IMR-90 (cell line): ENCODE results near the gene COX4I1. TPM values are rescaled to one million over a fixed set of nuclear protein-coding genes. Genes with fewer than 3 reads are reported as not detected.

Experiments used
- ATAC-seq: fragments of 200-7000 bp; cut with Tn5 transposase; 2 replicates; pipeline ENCODE4 v1.9.1; 2020; ENCODE audit warnings: low read depth, mild to moderate bottlenecking, moderate library complexity
- BruUV-seq: library from RNA; stranded (reverse); fragments of 400-500 nt; replicated peaks from 2 replicates; lab custom pipeline; 2021; lab: Mats Ljungman, UMichigan
- CTCF ChIA-PET: fragments of 300-600 bp; formaldehyde crosslinking; extraction: SDS; loops from one replicate; lab custom pipeline; 2021; ENCODE audit warnings: antibody characterized with exemption; lab: Yijun Ruan, JAX
- POLR2A ChIA-PET: fragments of 300-600 bp; sonication (Branson Sonifier 250); formaldehyde crosslinking; loops from one replicate; lab custom pipeline; 2022; ENCODE audit warnings: antibody characterized with exemption; ENCODE audit not compliant: unreplicated experiment; lab: Charles Lee
- DNase-seq: peaks from one replicate; pipeline ENCODE4 v3.0.0; 2013
- H2AFZ ChIP-seq: replicated peaks from 2 replicates; pipeline ENCODE3; 2013; ENCODE audit warnings: low read length, mild to moderate bottlenecking; ENCODE audit not compliant: poor library complexity
- H2AK5ac ChIP-seq: 2 replicates; pipeline ENCODE4 v1.6.1; 2013; ENCODE audit warnings: low read depth, low read length, inconsistent platforms
- H2AK9ac ChIP-seq: replicated peaks from 2 replicates; pipeline ENCODE3; 2013; ENCODE audit warnings: mild to moderate bottlenecking, low read depth, low read length, moderate library complexity; ENCODE audit not compliant: poor library complexity
- H2BK120ac ChIP-seq: 2 replicates; pipeline ENCODE4 v1.6.1; 2013; ENCODE audit warnings: low read depth, low read length, inconsistent platforms
- H2BK15ac ChIP-seq: 3 replicates; pipeline ENCODE4 v1.6.1; 2013; ENCODE audit warnings: low read depth, low read length, inconsistent platforms
- H2BK20ac ChIP-seq: 2 replicates; pipeline ENCODE4 v1.6.1; 2013; ENCODE audit warnings: low read depth, mild to moderate bottlenecking, inconsistent platforms, low read length, moderate library complexity
- H2BK5ac ChIP-seq: 2 replicates; pipeline ENCODE4 v1.6.1; 2013; ENCODE audit warnings: mild to moderate bottlenecking, low read depth, low read length, inconsistent platforms; ENCODE audit not compliant: poor library complexity, severe bottlenecking
- H3K14ac ChIP-seq: replicated peaks from 2 replicates; pipeline ENCODE4 v1.6.1; 2013; ENCODE audit warnings: low read depth, low read length, inconsistent platforms
- H3K18ac ChIP-seq: 2 replicates; pipeline ENCODE4 v1.6.1; 2013; ENCODE audit warnings: low read depth, low read length, control low read depth
- H3K23ac ChIP-seq: 2 replicates; pipeline ENCODE4 v1.6.1; 2013; ENCODE audit warnings: low read depth, low read length, inconsistent platforms
- H3K27ac ChIP-seq: 2 replicates; pipeline ENCODE4 v1.5.1; 2013; ENCODE audit warnings: mild to moderate bottlenecking, control low read depth, low read length; ENCODE audit not compliant: insufficient read depth
- H3K27me3 ChIP-seq: 2 replicates; pipeline ENCODE4 v1.6.1; 2013; ENCODE audit warnings: low read length; ENCODE audit not compliant: control insufficient read depth, insufficient read depth
- H3K36me3 ChIP-seq: 2 replicates; pipeline ENCODE4 v1.6.1; 2013; ENCODE audit warnings: low read length, mixed read lengths; ENCODE audit not compliant: control insufficient read depth, insufficient read depth
- H3K4ac ChIP-seq: 2 replicates; pipeline ENCODE4 v1.6.1; 2013; ENCODE audit warnings: low read depth, low read length, inconsistent platforms
- H3K4me1 ChIP-seq: 2 replicates; pipeline ENCODE4 v1.6.1; 2013; ENCODE audit warnings: low read length, mixed read lengths; ENCODE audit not compliant: control insufficient read depth, insufficient read depth
- H3K4me2 ChIP-seq: 2 replicates; pipeline ENCODE4 v1.6.1; 2013; ENCODE audit warnings: low read depth, mild to moderate bottlenecking, control low read depth, low read length, moderate library complexity
- H3K4me3 ChIP-seq: 2 replicates; pipeline ENCODE4 v1.5.1; 2013; ENCODE audit warnings: low read depth, mild to moderate bottlenecking, control low read depth, low read length, moderate library complexity; ENCODE audit not compliant: insufficient read depth
- H3K56ac ChIP-seq: 2 replicates; pipeline ENCODE4 v1.6.1; 2013; ENCODE audit warnings: low read length, inconsistent platforms; ENCODE audit not compliant: insufficient read depth; ENCODE audit errors: extremely low read depth
- H3K79me1 ChIP-seq, 2 experiments: 2 replicates each; pipeline ENCODE4 v1.6.1; 2013; ENCODE audit warnings: low read length in 2 of 2, inconsistent platforms in 1 of 2, low read depth in 1 of 2
- H3K9ac ChIP-seq: 2 replicates; pipeline ENCODE4 v1.6.1; 2013; ENCODE audit warnings: low read depth, low read length, control low read depth
- H3K9me1 ChIP-seq: 2 replicates; pipeline ENCODE4 v1.6.1; 2013; ENCODE audit warnings: low read length, inconsistent platforms; ENCODE audit not compliant: insufficient read depth
- H3K9me3 ChIP-seq: 2 replicates; pipeline ENCODE4 v1.6.1; 2013; ENCODE audit warnings: low read length; ENCODE audit not compliant: control insufficient read depth, insufficient read depth
- H4K20me1 ChIP-seq: 2 replicates; pipeline ENCODE4 v1.6.1; 2013; ENCODE audit warnings: low read length, inconsistent platforms; ENCODE audit not compliant: insufficient read depth
- H4K5ac ChIP-seq: 2 replicates; pipeline ENCODE4 v1.6.1; 2013; ENCODE audit warnings: mild to moderate bottlenecking, low read depth, low read length, control low read depth
- H4K8ac ChIP-seq, 2 experiments: 2 replicates each; pipeline ENCODE4 v1.6.1; 2013; ENCODE audit warnings: low read depth in 2 of 2, low read length in 2 of 2, control low read depth in 1 of 2, inconsistent platforms in 1 of 2
- H4K91ac ChIP-seq: 2 replicates; pipeline ENCODE4 v1.6.1; 2013; ENCODE audit warnings: low read depth, low read length, inconsistent platforms; ENCODE audit not compliant: insufficient read depth
- BHLHE40 ChIP-seq: fragments of 150-350 bp; IDR thresholded peaks from 2 replicates; pipeline ENCODE4 v1.6.1; 2016; ENCODE audit warnings: mild to moderate bottlenecking, low read depth, low read length
- CEBPB ChIP-seq: IDR thresholded peaks from 2 replicates; pipeline ENCODE4 v1.6.1; 2012; ENCODE audit warnings: low read depth, low read length, improper control_type of control experiment
- CHD1 ChIP-seq: IDR thresholded peaks from 2 replicates; pipeline ENCODE4 v1.6.1; 2012; ENCODE audit warnings: low read depth, low read length, improper control_type of control experiment
- ELK1 ChIP-seq: fragments of 150-350 bp; IDR thresholded peaks from 2 replicates; pipeline ENCODE4 v1.6.1; 2016; ENCODE audit warnings: low read depth, mild to moderate bottlenecking, low read length, moderate library complexity, borderline replicate concordance
- FOS ChIP-seq: fragments of 150-350 bp; IDR thresholded peaks from 2 replicates; pipeline ENCODE4 v1.6.1; 2016; ENCODE audit warnings: low read depth, low read length
- MXI1 ChIP-seq: IDR thresholded peaks from 2 replicates; pipeline ENCODE4 v1.6.1; 2012; ENCODE audit warnings: low read depth, mild to moderate bottlenecking, low read length, moderate library complexity, borderline replicate concordance
- POLR2A ChIP-seq: IDR thresholded peaks from 2 replicates; pipeline ENCODE4 v1.6.1; 2012; ENCODE audit warnings: mild to moderate bottlenecking, low read depth, low read length
- RCOR1 ChIP-seq: IDR thresholded peaks from 2 replicates; pipeline ENCODE4 v1.6.1; 2012; ENCODE audit warnings: mild to moderate bottlenecking, low read length, improper control_type of control experiment; ENCODE audit not compliant: insufficient replicate concordance
- RFX5 ChIP-seq: IDR thresholded peaks from 2 replicates; pipeline ENCODE4 v1.8.0; 2012; ENCODE audit warnings: low read depth, mild to moderate bottlenecking, low read length, moderate library complexity
- SMC3 ChIP-seq: fragments of 150-350 bp; IDR thresholded peaks from 2 replicates; pipeline ENCODE4 v1.6.1; 2016; ENCODE audit warnings: low read depth, mild to moderate bottlenecking, antibody characterized with exemption, low read length, moderate library complexity
- WGBS, 2 experiments: methylation state at CpG; one replicate each; pipeline versions ENCODE4 v1.1.5 to v1.1.7; 2013; ENCODE audit warnings: missing lambda C conversion rate in 2 of 2; ENCODE audit not compliant: insufficient read length in 1 of 2; ENCODE audit errors: extremely low coverage in 2 of 2; 5-methylcytosine and 5-hydroxymethylcytosine counted together
- dilution Hi-C: fragments of 300-500 bp; cut with HindIII; formaldehyde crosslinking; loops from one replicate; pipeline ENCODE4 v1.14.3; 2018; ENCODE audit warnings: low sequenced_read_pairs; ENCODE audit not compliant: unreplicated experiment
- in situ Hi-C: fragments of 300-500 bp; cut with MboI; formaldehyde crosslinking; loops from 3 replicates; pipeline ENCODE4 v1.14.3; 2019; ENCODE audit warnings: low sequenced_read_pairs, inconsistent platforms, mixed read lengths
- intact Hi-C: fragments of 100-400 bp; cut with micrococcal nuclease; formaldehyde crosslinking; loops from 2 replicates; pipeline ENCODE4 v1.10.0; 2022
- polyA plus RNA-seq, 3 experiments: library from polyadenylated mRNA; depleted of rRNA; stranded (reverse); fragments of >200 nt; gene quantifications; 2 replicates each; pipeline ENCODE4 v1.2.3, GENCODE V29; 2012; ENCODE audit warnings: low replicate concordance in 1 of 3
- total RNA-seq: library from RNA; depleted of rRNA; stranded (reverse); fragments of >200 nt; gene quantifications from 2 replicates; pipeline ENCODE4 v1.2.3, GENCODE V29; 2012

Gene COX4I1
- total and polyA plus RNA-seq, 2 of the 4 experiments (the other 2 are of a cell fraction): 397 to 700 TPM

GRCh38 chr16:85848986-85849385 lies 49.5 kb downstream of the COX4I1 start:
- H3K27me3 ChIP-seq: peaks cover 77% of the 10 kb centered on the region
- no peaks in the 10 kb centered on the region for H3K79me1 ChIP-seq
- no peaks in the 10 kb centered on the region; the same call in 1 of the 2 replicates for H3K4me1 ChIP-seq
- no peak overlapping the region for H3K4ac ChIP-seq
- H2BK20ac ChIP-seq: no peak overlapping the region
- H3K9ac ChIP-seq: no peak overlapping the region
- H2AK9ac ChIP-seq: no peak overlapping the region
- H3K4me3 ChIP-seq: no peak overlapping the region
- CTCF ChIA-PET: no interaction called here
- POLR2A ChIA-PET: no interaction called here
- H4K20me1 ChIP-seq: no peaks in the 10 kb centered on the region
- H3K9me1 ChIP-seq: no peaks in the 10 kb centered on the region
- intact Hi-C loops: no loop called here
- no peak overlapping the region for H4K91ac ChIP-seq
- H4K8ac ChIP-seq: no peak overlapping the region
- dilution Hi-C loops: no loop called here
- no TSS peak for BruUV-seq
- no peak overlapping the region for H3K27ac ChIP-seq
- WGBS, 2 experiments: 25% methylated on average over 2 of the region's 9 CpGs; no CpG with 5 or more reads in 1 of the 2 experiments
- H3K9me3 ChIP-seq: no peaks in the 10 kb centered on the region
- H2BK5ac ChIP-seq: no peak overlapping the region
- no peak overlapping the region for H3K14ac ChIP-seq
- H4K5ac ChIP-seq: no peak overlapping the region
- DNase-seq (no peak), ATAC-seq (no peak)
- in situ Hi-C loops: no loop called here
- H2AFZ ChIP-seq: no peak overlapping the region
- no peaks in the 10 kb centered on the region for H3K36me3 ChIP-seq
- H2BK120ac ChIP-seq: no peak overlapping the region
- no peak overlapping the region for H3K23ac ChIP-seq
- H2BK15ac ChIP-seq: no peak overlapping the region
- H2AK5ac ChIP-seq: no peak overlapping the region
- H3K18ac ChIP-seq: no peak overlapping the region
- TF ChIP-seq RFX5 (no peak), MXI1 (no peak), FOS (no peak), BHLHE40 (no peak), CHD1 (no peak), CEBPB (no peak), SMC3 (no peak), RCOR1 (no peak), ELK1 (no peak), POLR2A (no peak)
- H3K56ac ChIP-seq: no peak overlapping the region
- H3K4me2 ChIP-seq: no peak overlapping the region
